ENCODE results near the gene ATRAID. TPM values are rescaled to one million over a fixed set of nuclear protein-coding genes. Genes with fewer than 3 reads are reported as not detected.

The ATRAID gene
- total and polyA plus RNA-seq, 2 donors (not counting 1 experiment from before 2014, with no cell fraction given): 176 to 235 TPM

- Histone ChIP-seq H3K27ac (ENCODE audit: insufficient read depth, low read length) (no peak overlapping the region), H3K36me3 (ENCODE audit: control insufficient read depth, insufficient read depth, low read length) (peaks cover 12% of the 10 kb centered on the region), H4K20me1 (ENCODE audit: control insufficient read depth, extremely low read depth, insufficient read depth, low read length) (no peaks in the 10 kb centered on the region), H3K4me3 (replicated peaks in 1 of 4; ENCODE audit: control extremely low read depth in 1 of 4, insufficient read depth in 1 of 4, low read depth in 3 of 4, low read length in 4 of 4) (no peak overlapping the region), H3K4me1 (ENCODE audit: control insufficient read depth, extremely low read depth, insufficient read depth, low read length) (peaks cover 6% of the 10 kb centered on the region), H3K9me3 (ENCODE audit: control insufficient read depth, insufficient read depth, low read depth, low read length) (no peaks in the 10 kb centered on the region), H3K9ac (ENCODE audit: insufficient read depth, low read length) (no peak overlapping the region), H3K4me2 (ENCODE audit: extremely low read depth, insufficient read depth, low read length) (no peak overlapping the region), H2AFZ (ENCODE audit: low read length) (no peak overlapping the region), H3K79me2 (ENCODE audit: control insufficient read depth, insufficient read depth, low read length) (peaks cover 7% of the 10 kb centered on the region), H3K27me3 (ENCODE audit: control insufficient read depth, insufficient read depth, low read length) (no peaks in the 10 kb centered on the region)
- no peak for DNase-seq (ENCODE audit: low read depth in 2 of 2)
- TF ChIP-seq EZH2 (IDR thresholded peaks at IDR 0.05; ENCODE audit: low read length, missing control alignments): no peak
- TF ChIP-seq CTCF (conservative IDR thresholded peaks at IDR 0.05 in 1 of 2, IDR thresholded peaks at IDR 0.05 in 1 of 2; ENCODE audit: low read depth in 1 of 2, low read length in 2 of 2): no peak
Measured at GRCh38 chr2:27219091-27219490, 7.2 kb downstream of the ATRAID start.

GRCh38 chr2:27220091-27220490 is 8.2 kb downstream of the ATRAID start:
- DNase-seq (ENCODE audit: low read depth in 2 of 2): no peak
- Histone ChIP-seq H3K36me3 (ENCODE audit: control insufficient read depth, insufficient read depth, low read length) (peaks cover 15% of the 10 kb centered on the region), H4K20me1 (ENCODE audit: control insufficient read depth, extremely low read depth, insufficient read depth, low read length) (no peaks in the 10 kb centered on the region), H3K27me3 (ENCODE audit: control insufficient read depth, insufficient read depth, low read length) (no peaks in the 10 kb centered on the region), H3K9me3 (ENCODE audit: control insufficient read depth, insufficient read depth, low read depth, low read length) (no peaks in the 10 kb centered on the region), H3K4me2 (ENCODE audit: extremely low read depth, insufficient read depth, low read length) (no peak overlapping the region), H2AFZ (ENCODE audit: low read length) (no peak overlapping the region), H3K79me2 (ENCODE audit: control insufficient read depth, insufficient read depth, low read length) (peaks cover 7% of the 10 kb centered on the region), H3K4me1 (ENCODE audit: control insufficient read depth, extremely low read depth, insufficient read depth, low read length) (peaks cover 6% of the 10 kb centered on the region), H3K27ac (ENCODE audit: insufficient read depth, low read length) (no peak overlapping the region), H3K4me3 (replicated peaks in 1 of 4; ENCODE audit: control extremely low read depth in 1 of 4, insufficient read depth in 1 of 4, low read depth in 3 of 4, low read length in 4 of 4) (no peak overlapping the region), H3K9ac (ENCODE audit: insufficient read depth, low read length) (no peak overlapping the region)
- TF ChIP-seq CTCF (conservative IDR thresholded peaks at IDR 0.05 in 1 of 2, IDR thresholded peaks at IDR 0.05 in 1 of 2; ENCODE audit: low read depth in 1 of 2, low read length in 2 of 2) (no peak), EZH2 (IDR thresholded peaks at IDR 0.05; ENCODE audit: low read length, missing control alignments) (no peak)

- Histone ChIP-seq H3K9ac (ENCODE audit: insufficient read depth, low read length) (no peak overlapping the region), H3K27me3 (ENCODE audit: control insufficient read depth, insufficient read depth, low read length) (no peaks in the 10 kb centered on the region), H3K79me2 (ENCODE audit: control insufficient read depth, insufficient read depth, low read length) (peaks cover 7% of the 10 kb centered on the region), H3K4me3 (replicated peaks in 1 of 4; ENCODE audit: control extremely low read depth in 1 of 4, insufficient read depth in 1 of 4, low read depth in 3 of 4, low read length in 4 of 4) (no peak overlapping the region), H4K20me1 (ENCODE audit: control insufficient read depth, extremely low read depth, insufficient read depth, low read length) (no peaks in the 10 kb centered on the region), H3K4me2 (ENCODE audit: extremely low read depth, insufficient read depth, low read length) (no peak overlapping the region), H3K9me3 (ENCODE audit: control insufficient read depth, insufficient read depth, low read depth, low read length) (no peaks in the 10 kb centered on the region), H3K27ac (ENCODE audit: insufficient read depth, low read length) (no peak overlapping the region), H2AFZ (ENCODE audit: low read length) (no peak overlapping the region), H3K4me1 (ENCODE audit: control insufficient read depth, extremely low read depth, insufficient read depth, low read length) (peaks cover 6% of the 10 kb centered on the region), H3K36me3 (ENCODE audit: control insufficient read depth, insufficient read depth, low read length) (peaks cover 18% of the 10 kb centered on the region)
- DNase-seq (ENCODE audit: low read depth in 2 of 2): no peak
- TF ChIP-seq EZH2 (IDR thresholded peaks at IDR 0.05; ENCODE audit: low read length, missing control alignments) (no peak), CTCF (conservative IDR thresholded peaks at IDR 0.05 in 1 of 2, IDR thresholded peaks at IDR 0.05 in 1 of 2; ENCODE audit: low read depth in 1 of 2, low read length in 2 of 2) (no peak)
Measured at GRCh38 chr2:27221166-27221565, 9.3 kb downstream of the ATRAID start.

Measured in fibroblast of lung (primary cell).